B cell (primary cell): Measurements from ENCODE around the gene TANGO6. TPM values are rescaled to one million over a fixed set of nuclear protein-coding genes. Genes with fewer than 3 reads are reported as not detected.

Experiments
- ATAC-seq: fragments of 200-7000 bp; cut with Tn5 transposase; one replicate; pipeline ENCODE4 v1.10.0; 2021; ENCODE audit warnings: low read depth, mild to moderate bottlenecking, moderate number of reproducible peaks, moderate library complexity
- CTCF ChIA-PET: fragments of 350-600 bp; sonication (Branson Sonifier 250); formaldehyde crosslinking; loops from one replicate; lab custom pipeline; 2021; ENCODE audit warnings: antibody characterized with exemption, inconsistent platforms; lab: Charles Lee
- POLR2A ChIA-PET: fragments of 350-600 bp; sonication (Branson Sonifier 250); formaldehyde crosslinking; loops from one replicate; lab custom pipeline; 2021; ENCODE audit warnings: antibody characterized with exemption; lab: Charles Lee
- DNase-seq: peaks from one replicate; pipeline ENCODE4 v3.0.0; 2013
- H2AFZ ChIP-seq: 2 replicates; pipeline ENCODE4 v1.6.1; 2012; ENCODE audit warnings: mild to moderate bottlenecking, low read depth, low read length; ENCODE audit not compliant: insufficient read depth, poor library complexity, severe bottlenecking
- H3K27ac ChIP-seq, 2 donors: 1 replicate in 1 of 2; 2 replicates in 1 of 2; pipeline ENCODE4 v1.5.1; 2012 to 2013; ENCODE audit warnings: low read length in 2 of 2, mild to moderate bottlenecking in 2 of 2, moderate library complexity in 1 of 2
- H3K27me3 ChIP-seq, 4 experiments: fragments of 200-600 bp in 1 of 4; sonication (generic) in 1 of 4; replicated peaks in 1 of 4; 1 replicate in 2 of 4; 2 replicates in 2 of 4; pipeline versions ENCODE4 v1.6.1 to v1.7.0; 2013 to 2016; ENCODE audit warnings: low read length in 3 of 4, mild to moderate bottlenecking in 2 of 4, mixed read lengths in 1 of 4, moderate library complexity in 1 of 4; ENCODE audit not compliant: insufficient read depth in 4 of 4, control insufficient read depth in 3 of 4; ENCODE audit errors: control extremely low read depth in 1 of 4
- H3K36me3 ChIP-seq, 2 experiments: replicated peaks in 1 of 2; 1 replicate in 1 of 2; 2 replicates in 1 of 2; pipeline versions ENCODE4 v1.6.1 to v1.7.1; 2013; ENCODE audit warnings: low read length in 1 of 2; ENCODE audit not compliant: insufficient read depth in 2 of 2, control insufficient read depth in 1 of 2; ENCODE audit errors: control extremely low read depth in 1 of 2, extremely low read depth in 1 of 2
- H3K4me1 ChIP-seq, 2 donors: fragments of 200-600 bp in 1 of 2; sonication (generic) in 1 of 2; 1 replicate in 1 of 2; 2 replicates in 1 of 2; pipeline versions ENCODE4 v1.5.1 to v1.6.1; 2013 to 2017; ENCODE audit warnings: low read length in 2 of 2; ENCODE audit not compliant: control insufficient read depth in 2 of 2, insufficient read depth in 2 of 2
- H3K4me2 ChIP-seq: replicated peaks from 2 replicates; pipeline ENCODE3; 2012; ENCODE audit warnings: mild to moderate bottlenecking, low read depth, low read length; ENCODE audit not compliant: poor library complexity, severe bottlenecking
- H3K4me3 ChIP-seq, 5 experiments: fragments of 200-600 bp in 1 of 5; sonication (generic) in 1 of 5; 1 replicate in 3 of 5; 2 replicates in 2 of 5; pipeline versions ENCODE4 v1.5.1 to v1.7.0; 2011 to 2016; ENCODE audit warnings: low read length in 4 of 5, mild to moderate bottlenecking in 4 of 5, low read depth in 2 of 5, control low read depth in 1 of 5, moderate library complexity in 1 of 5; ENCODE audit not compliant: insufficient read depth in 1 of 5; ENCODE audit errors: control extremely low read depth in 1 of 5, extremely low read depth in 1 of 5
- H3K79me2 ChIP-seq: fragments of 200-600 bp; sonication (generic); one replicate; pipeline ENCODE4 v1.6.0; 2016; ENCODE audit warnings: low read length; ENCODE audit not compliant: control insufficient read depth, insufficient read depth
- H3K9ac ChIP-seq: fragments of 200-600 bp; sonication (generic); 2 replicates; pipeline ENCODE4 v1.6.1; 2017; ENCODE audit warnings: mild to moderate bottlenecking, low read length, moderate library complexity
- H3K9me3 ChIP-seq, 3 donors: one replicate each; pipeline versions ENCODE4 v1.6.1 to v1.7.1; 2013; ENCODE audit warnings: low read length in 2 of 3; ENCODE audit not compliant: control insufficient read depth in 2 of 3, insufficient read depth in 1 of 3; ENCODE audit errors: control extremely low read depth in 1 of 3
- H4K20me1 ChIP-seq: 2 replicates; pipeline ENCODE4 v1.6.0; 2012; ENCODE audit warnings: mild to moderate bottlenecking, low read length; ENCODE audit not compliant: insufficient read depth, control insufficient read depth, poor library complexity, severe bottlenecking
- H3K27ac Mint-ChIP-seq: one replicate; pipeline ENCODE4 v1.8.0; 2021; ENCODE audit warnings: mixed read lengths
- H3K27me3 Mint-ChIP-seq: one replicate; pipeline ENCODE4 v1.8.0; 2021; ENCODE audit warnings: mixed read lengths
- H3K4me1 Mint-ChIP-seq: one replicate; pipeline ENCODE4 v1.8.0; 2021; ENCODE audit warnings: mixed read lengths
- H3K4me3 Mint-ChIP-seq: one replicate; pipeline ENCODE4 v1.8.0; 2021; ENCODE audit warnings: mixed read lengths
- H3K9me3 Mint-ChIP-seq: one replicate; pipeline ENCODE4 v1.8.0; 2022; ENCODE audit warnings: mixed read lengths; ENCODE audit not compliant: insufficient read depth
- CTCF ChIP-seq: fragments of 200-600 bp; IDR thresholded peaks from one replicate; pipeline ENCODE4 v1.8.0; 2022; ENCODE audit warnings: antibody characterized with exemption, mild to moderate bottlenecking
- EZH2 ChIP-seq: IDR thresholded peaks from 2 replicates; pipeline ENCODE4 v1.6.1; 2012; ENCODE audit warnings: borderline replicate concordance, low read depth, mild to moderate bottlenecking, moderate library complexity, low read length; ENCODE audit not compliant: insufficient read depth, poor library complexity, severe bottlenecking
- WGBS: methylation state at CpG from one replicate; pipeline ENCODE4 v1.1.5; 2013; ENCODE audit warnings: missing lambda C conversion rate; ENCODE audit not compliant: insufficient coverage; 5-methylcytosine and 5-hydroxymethylcytosine counted together
- intact Hi-C: fragments of 100-400 bp; cut with micrococcal nuclease; formaldehyde crosslinking; loops from one replicate; pipeline ENCODE4 v1.10.0; 2022
- polyA plus RNA-seq: library from polyadenylated mRNA; depleted of rRNA; stranded (reverse); fragments of >200 nt; gene quantifications from 2 replicates; pipeline ENCODE4 v1.2.3, GENCODE V29; 2012
- total RNA-seq, 2 donors: library from RNA; stranded (reverse); fragments of 120-200 nt in 1 of 2; gene quantifications; 1 replicate in 1 of 2; 2 replicates in 1 of 2; pipeline versions ENCODE4 v1.2.3 to v1.2.4, GENCODE V29; 2013 to 2022

The TANGO6 gene
- total and polyA plus RNA-seq, 2 donors (not counting 1 experiment from before 2014, with no cell fraction given), result 8.0 to 42.8 TPM

- DNase-seq (no peak), ATAC-seq (no peak)
- H3K4me3 ChIP-seq, result no peak overlapping the region
- CTCF ChIA-PET, result interaction anchor here (0.6 to 1.1 kb wide), 2 partner anchors 170 to 589 kb away, joined by 3 to 6 read pairs; no protein-coding TSS in a partner anchor
- intact Hi-C loops, result no loop called here
- no peaks in the 10 kb centered on the region for H3K27me3 Mint-ChIP-seq
- no peak overlapping the region for H2AFZ ChIP-seq
- WGBS, result 100% methylated on average over 2 of the region's 2 CpGs
- no peaks in the 10 kb centered on the region for H3K9me3 ChIP-seq
- H3K4me3 Mint-ChIP-seq, result no peak overlapping the region
- no peak for TF ChIP-seq CTCF
- TF ChIP-seq EZH2, result no peak
- H3K4me1 Mint-ChIP-seq, result peaks cover 8% of the 10 kb centered on the region
- no peak overlapping the region for H3K4me2 ChIP-seq
- H3K36me3 ChIP-seq, result peaks cover 1 to 67% of the 10 kb centered on the region in 2 experiments
- H3K27me3 ChIP-seq, result no peaks in the 10 kb centered on the region
- H4K20me1 ChIP-seq, result peaks cover 81% of the 10 kb centered on the region
- H3K9ac ChIP-seq, result no peak overlapping the region
- H3K79me2 ChIP-seq, result peaks cover 40% of the 10 kb centered on the region
- no peak overlapping the region for H3K27ac ChIP-seq
- no peak overlapping the region for H3K27ac Mint-ChIP-seq
- no peaks in the 10 kb centered on the region for H3K4me1 ChIP-seq
- no peaks in the 10 kb centered on the region for H3K9me3 Mint-ChIP-seq
- POLR2A ChIA-PET, result no interaction called here
Measured at GRCh38 chr16:69118468-69118867, 275.1 kb downstream of the TANGO6 start.

- H3K4me2 ChIP-seq, result no peak overlapping the region
- Mint-ChIP-seq H3K4me1 (peaks cover 9% of the 10 kb centered on the region), H3K27me3 (no peaks in the 10 kb centered on the region), H3K9me3 (no peaks in the 10 kb centered on the region), H3K27ac (no peak overlapping the region), H3K4me3 (no peak overlapping the region)
- intact Hi-C loops, result no loop called here
- H2AFZ ChIP-seq, result no peak overlapping the region
- DNase-seq (no peak), ATAC-seq (no peak)
- TF ChIP-seq CTCF (no peak), EZH2 (no peak)
- peaks cover 45% of the 10 kb centered on the region for H3K79me2 ChIP-seq
- H3K9ac ChIP-seq, result no peak overlapping the region
- no peaks in the 10 kb centered on the region for H3K27me3 ChIP-seq
- ChIA-PET CTCF (interaction anchor here (1.0 kb wide), 1 partner anchor 29 kb away, joined by 3 read pairs; no protein-coding TSS in a partner anchor), POLR2A (no interaction called here)
- H3K9me3 ChIP-seq, result no peaks in the 10 kb centered on the region
- peaks cover 81% of the 10 kb centered on the region for H4K20me1 ChIP-seq
- no peak overlapping the region for H3K27ac ChIP-seq
- no peaks in the 10 kb centered on the region for H3K4me1 ChIP-seq
- H3K36me3 ChIP-seq, result peaks cover 1 to 62% of the 10 kb centered on the region in 2 experiments
- WGBS, result 96% methylated on average over 2 of the region's 2 CpGs
- no peak overlapping the region for H3K4me3 ChIP-seq
Measured at GRCh38 chr16:69118994-69119393, 275.7 kb downstream of the TANGO6 start.
